Measurements from ENCODE around the gene PDE1A. TPM values are rescaled to one million over a fixed set of nuclear protein-coding genes. Genes with fewer than 3 reads are reported as not detected.

Gene PDE1A
- total RNA-seq, 4 donors from 2014 or later: 2.3 to 8.1 (median 2.9) TPM

GRCh38 chr2:182444170-182444569, 17.3 kb upstream of the PDE1A start:
- Histone ChIP-seq H3K27ac (no peak overlapping the region), H3K4me3 (no peak overlapping the region), H3K4me1 (no peaks in the 10 kb centered on the region), H3K27me3 (no peaks in the 10 kb centered on the region), H3K36me3 (no peaks in the 10 kb centered on the region), H3K9me3 (no peaks in the 10 kb centered on the region)
- no peak for DNase-seq (ENCODE audit: low spot score in 2 of 2)
- TF ChIP-seq EP300 (IDR thresholded peaks at IDR 0.05) (no peak), POLR2A (IDR thresholded peaks at IDR 0.05) (no peak), CTCF (IDR thresholded peaks at IDR 0.05) (no peak), POLR2AphosphoS5 (IDR thresholded peaks at IDR 0.05) (no peak)

DNA sequence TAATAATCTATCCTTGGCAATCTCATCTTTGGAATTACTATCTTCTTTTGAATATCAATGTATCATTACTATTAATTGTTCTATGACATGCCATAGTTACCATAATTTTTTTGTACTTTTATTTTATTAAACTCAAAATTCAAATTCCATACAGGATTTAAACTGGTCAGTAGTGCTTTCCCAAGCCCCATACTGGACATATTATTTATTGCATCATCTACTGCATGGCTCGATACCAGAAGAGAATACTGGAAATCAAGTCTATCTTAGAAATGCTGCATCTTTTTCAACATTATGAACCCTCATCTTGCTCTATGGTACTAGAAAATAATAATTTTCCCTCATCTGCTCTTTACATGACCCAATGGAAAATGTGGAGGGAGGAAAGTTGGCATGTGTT, 9.4 kb upstream of the PDE1A start:
- no peak for TF ChIP-seq POLR2AphosphoS5 (IDR thresholded peaks at IDR 0.05)
- TF ChIP-seq EP300 (IDR thresholded peaks at IDR 0.05): no peak
- TF ChIP-seq POLR2A (IDR thresholded peaks at IDR 0.05): no peak
- TF ChIP-seq CTCF (IDR thresholded peaks at IDR 0.05): no peak
- Histone ChIP-seq H3K27ac (no peak overlapping the region), H3K36me3 (no peaks in the 10 kb centered on the region), H3K27me3 (no peaks in the 10 kb centered on the region), H3K4me1 (no peaks in the 10 kb centered on the region), H3K4me3 (no peak overlapping the region), H3K9me3 (no peaks in the 10 kb centered on the region)
- no peak for DNase-seq (ENCODE audit: low spot score in 2 of 2)
- WGBS: 72% methylated on average over 1 of the region's 1 CpG

DNA sequence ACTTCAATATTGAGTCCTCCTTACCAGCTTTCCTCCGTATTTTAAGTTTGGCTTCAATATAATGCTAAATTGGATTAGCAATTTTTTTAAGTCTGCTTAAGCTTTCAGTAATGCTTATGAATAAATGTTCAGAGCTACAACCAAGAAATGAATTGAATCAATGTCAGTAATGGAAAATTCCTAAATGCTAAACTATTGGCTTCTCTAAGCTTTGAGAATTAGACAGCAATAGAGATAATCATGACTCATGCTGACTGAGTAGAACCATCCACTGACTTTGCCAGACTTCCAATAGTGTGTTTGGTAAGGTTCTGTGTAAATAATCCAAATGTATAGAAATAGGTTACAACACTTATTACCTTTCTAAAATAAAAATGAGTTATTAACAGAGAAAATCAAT, 8.9 kb upstream of the PDE1A start:
- TF ChIP-seq POLR2A (IDR thresholded peaks at IDR 0.05): no peak
- no peaks in the 10 kb centered on the region for H3K27me3 ChIP-seq
- no peaks in the 10 kb centered on the region for H3K9me3 ChIP-seq
- DNase-seq (ENCODE audit: low spot score in 2 of 2): no peak
- no peaks in the 10 kb centered on the region for H3K36me3 ChIP-seq
- no peak overlapping the region for H3K4me3 ChIP-seq
- H3K4me1 ChIP-seq: no peaks in the 10 kb centered on the region
- 79% methylated on average over 1 of the region's 1 CpG for WGBS
- no peak overlapping the region for H3K27ac ChIP-seq

GRCh38 chr2:182432051-182432450, 5.2 kb upstream of the PDE1A start:
- Histone ChIP-seq H3K27me3 (no peaks in the 10 kb centered on the region), H3K4me3 (no peak overlapping the region), H3K36me3 (no peaks in the 10 kb centered on the region), H3K9me3 (no peaks in the 10 kb centered on the region), H3K27ac (no peak overlapping the region), H3K4me1 (no peaks in the 10 kb centered on the region)
- TF ChIP-seq POLR2A (IDR thresholded peaks at IDR 0.05) (no peak), POLR2AphosphoS5 (IDR thresholded peaks at IDR 0.05) (no peak), CTCF (IDR thresholded peaks at IDR 0.05) (no peak), EP300 (IDR thresholded peaks at IDR 0.05) (no peak)
- 94% methylated on average over 1 of the region's 1 CpG for WGBS
- DNase-seq (ENCODE audit: low spot score in 2 of 2): no peak

DNA sequence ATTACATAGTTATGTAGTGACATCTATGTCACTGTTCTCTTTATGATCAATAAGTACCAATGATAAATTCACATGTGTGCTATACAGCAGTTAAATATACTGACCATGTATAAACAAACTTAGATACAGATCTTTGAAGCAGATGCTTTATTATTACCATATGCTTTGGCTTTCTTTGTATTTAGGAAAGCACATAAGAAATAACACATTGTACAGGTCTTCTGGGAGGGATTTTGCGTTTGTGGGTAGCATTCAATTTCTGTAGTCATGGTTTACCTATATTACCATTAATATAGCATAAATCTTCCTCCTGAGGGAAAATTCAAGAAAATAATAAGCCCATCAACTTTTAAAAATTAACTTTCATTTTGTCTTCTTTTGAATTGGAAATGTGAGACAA, 1.6 kb upstream of the PDE1A start:
- H3K4me3 ChIP-seq: no peak overlapping the region
- no peak for TF ChIP-seq CTCF (IDR thresholded peaks at IDR 0.05)
- TF ChIP-seq POLR2AphosphoS5 (IDR thresholded peaks at IDR 0.05): no peak
- no peak for TF ChIP-seq POLR2A (IDR thresholded peaks at IDR 0.05)
- no peak for TF ChIP-seq EP300 (IDR thresholded peaks at IDR 0.05)
- no peak for DNase-seq (ENCODE audit: low spot score in 2 of 2)
- no peaks in the 10 kb centered on the region for H3K27me3 ChIP-seq
- WGBS: 77% methylated on average over 1 of the region's 1 CpG
- H3K9me3 ChIP-seq: no peaks in the 10 kb centered on the region
- no peaks in the 10 kb centered on the region for H3K36me3 ChIP-seq
- H3K27ac ChIP-seq: no peak overlapping the region
- no peaks in the 10 kb centered on the region for H3K4me1 ChIP-seq

All from suprapubic skin (tissue), 4 donors.